ENCODE measurements around the gene ADH4.

ADH4 gene

GRCh38 chr4:99159699-99160098 lies 15.6 kb upstream of the ADH4 start:
- no peak overlapping the region for H3K27ac ChIP-seq (ENCODE audit: low read length)
- H3K36me3 ChIP-seq (ENCODE audit: control insufficient read depth in 1 of 2, insufficient read depth in 2 of 2, low read length in 2 of 2), result no peaks in the 10 kb centered on the region
- H3K9me3 ChIP-seq (ENCODE audit: control insufficient read depth in 1 of 2, low read length in 2 of 2), result no peaks in the 10 kb centered on the region
- no peaks in the 10 kb centered on the region for H3K4me1 ChIP-seq (ENCODE audit: control insufficient read depth in 1 of 2, insufficient read depth in 2 of 2, low read length in 2 of 2)
- H3K4me3 ChIP-seq (ENCODE audit: low read depth in 1 of 2, low read length in 2 of 2), result no peak overlapping the region
- H3K27me3 ChIP-seq (ENCODE audit: low read depth, low read length), result no peaks in the 10 kb centered on the region

GRCh38 chr4:99157478-99157935 lies 13.4 kb upstream of the ADH4 start:
- no peak overlapping the region for H3K27ac ChIP-seq (ENCODE audit: low read length)
- H3K9me3 ChIP-seq (ENCODE audit: control insufficient read depth in 1 of 2, low read length in 2 of 2), result no peaks in the 10 kb centered on the region
- no peaks in the 10 kb centered on the region for H3K27me3 ChIP-seq (ENCODE audit: low read depth, low read length)
- no peaks in the 10 kb centered on the region for H3K36me3 ChIP-seq (ENCODE audit: control insufficient read depth in 1 of 2, insufficient read depth in 2 of 2, low read length in 2 of 2)
- H3K4me1 ChIP-seq (ENCODE audit: control insufficient read depth in 1 of 2, insufficient read depth in 2 of 2, low read length in 2 of 2), result no peaks in the 10 kb centered on the region
- H3K4me3 ChIP-seq (ENCODE audit: low read depth in 1 of 2, low read length in 2 of 2), result no peak overlapping the region

- H3K9me3 ChIP-seq (ENCODE audit: control insufficient read depth in 1 of 2, low read length in 2 of 2), result no peaks in the 10 kb centered on the region
- no peaks in the 10 kb centered on the region for H3K4me1 ChIP-seq (ENCODE audit: control insufficient read depth in 1 of 2, insufficient read depth in 2 of 2, low read length in 2 of 2)
- H3K27ac ChIP-seq (ENCODE audit: low read length), result no peak overlapping the region
- no peaks in the 10 kb centered on the region for H3K36me3 ChIP-seq (ENCODE audit: control insufficient read depth in 1 of 2, insufficient read depth in 2 of 2, low read length in 2 of 2)
- H3K27me3 ChIP-seq (ENCODE audit: low read depth, low read length), result no peaks in the 10 kb centered on the region
- no peak overlapping the region for H3K4me3 ChIP-seq (ENCODE audit: low read depth in 1 of 2, low read length in 2 of 2)
Measured at GRCh38 chr4:99156992-99157391, 12.9 kb upstream of the ADH4 start.

- H3K4me1 ChIP-seq (ENCODE audit: control insufficient read depth in 1 of 2, insufficient read depth in 2 of 2, low read length in 2 of 2), result no peaks in the 10 kb centered on the region
- H3K27me3 ChIP-seq (ENCODE audit: low read depth, low read length), result no peaks in the 10 kb centered on the region
- H3K36me3 ChIP-seq (ENCODE audit: control insufficient read depth in 1 of 2, insufficient read depth in 2 of 2, low read length in 2 of 2), result no peaks in the 10 kb centered on the region
- no peak overlapping the region for H3K4me3 ChIP-seq (ENCODE audit: low read depth in 1 of 2, low read length in 2 of 2)
- H3K27ac ChIP-seq (ENCODE audit: low read length), result no peak overlapping the region
- H3K9me3 ChIP-seq (ENCODE audit: control insufficient read depth in 1 of 2, low read length in 2 of 2), result no peaks in the 10 kb centered on the region
Measured at GRCh38 chr4:99154658-99155342, 10.7 kb upstream of the ADH4 start.

- Histone ChIP-seq H3K4me3 (ENCODE audit: low read depth in 1 of 2, low read length in 2 of 2) (no peak overlapping the region), H3K9me3 (ENCODE audit: control insufficient read depth in 1 of 2, low read length in 2 of 2) (no peaks in the 10 kb centered on the region), H3K27ac (ENCODE audit: low read length) (no peak overlapping the region), H3K36me3 (ENCODE audit: control insufficient read depth in 1 of 2, insufficient read depth in 2 of 2, low read length in 2 of 2) (no peaks in the 10 kb centered on the region), H3K4me1 (ENCODE audit: control insufficient read depth in 1 of 2, insufficient read depth in 2 of 2, low read length in 2 of 2) (no peaks in the 10 kb centered on the region), H3K27me3 (ENCODE audit: low read depth, low read length) (no peaks in the 10 kb centered on the region)
Measured at GRCh38 chr4:99151995-99152394, 7.9 kb upstream of the ADH4 start.

GRCh38 chr4:99151452-99151851 lies 7.4 kb upstream of the ADH4 start:
- H3K27me3 ChIP-seq (ENCODE audit: low read depth, low read length), result no peaks in the 10 kb centered on the region
- no peaks in the 10 kb centered on the region for H3K9me3 ChIP-seq (ENCODE audit: control insufficient read depth in 1 of 2, low read length in 2 of 2)
- no peaks in the 10 kb centered on the region for H3K4me1 ChIP-seq (ENCODE audit: control insufficient read depth in 1 of 2, insufficient read depth in 2 of 2, low read length in 2 of 2)
- no peak overlapping the region for H3K27ac ChIP-seq (ENCODE audit: low read length)
- no peaks in the 10 kb centered on the region for H3K36me3 ChIP-seq (ENCODE audit: control insufficient read depth in 1 of 2, insufficient read depth in 2 of 2, low read length in 2 of 2)
- H3K4me3 ChIP-seq (ENCODE audit: low read depth in 1 of 2, low read length in 2 of 2), result no peak overlapping the region

GRCh38 chr4:99149426-99150019 lies 5.4 kb upstream of the ADH4 start:
- Histone ChIP-seq H3K9me3 (ENCODE audit: control insufficient read depth in 1 of 2, low read length in 2 of 2) (no peaks in the 10 kb centered on the region), H3K27me3 (ENCODE audit: low read depth, low read length) (no peaks in the 10 kb centered on the region), H3K4me3 (ENCODE audit: low read depth in 1 of 2, low read length in 2 of 2) (no peak overlapping the region), H3K36me3 (ENCODE audit: control insufficient read depth in 1 of 2, insufficient read depth in 2 of 2, low read length in 2 of 2) (no peaks in the 10 kb centered on the region), H3K27ac (ENCODE audit: low read length) (no peak overlapping the region), H3K4me1 (ENCODE audit: control insufficient read depth in 1 of 2, insufficient read depth in 2 of 2, low read length in 2 of 2) (no peaks in the 10 kb centered on the region)

- Histone ChIP-seq H3K36me3 (ENCODE audit: control insufficient read depth in 1 of 2, insufficient read depth in 2 of 2, low read length in 2 of 2) (no peaks in the 10 kb centered on the region), H3K27ac (ENCODE audit: low read length) (no peak overlapping the region), H3K27me3 (ENCODE audit: low read depth, low read length) (no peaks in the 10 kb centered on the region), H3K4me3 (ENCODE audit: low read depth in 1 of 2, low read length in 2 of 2) (no peak overlapping the region), H3K4me1 (ENCODE audit: control insufficient read depth in 1 of 2, insufficient read depth in 2 of 2, low read length in 2 of 2) (no peaks in the 10 kb centered on the region), H3K9me3 (ENCODE audit: control insufficient read depth in 1 of 2, low read length in 2 of 2) (no peaks in the 10 kb centered on the region)
Measured at GRCh38 chr4:99148550-99148949, 4.5 kb upstream of the ADH4 start.

- Histone ChIP-seq H3K27me3 (ENCODE audit: low read depth, low read length) (no peaks in the 10 kb centered on the region), H3K9me3 (ENCODE audit: control insufficient read depth in 1 of 2, low read length in 2 of 2) (no peaks in the 10 kb centered on the region), H3K27ac (ENCODE audit: low read length) (no peak overlapping the region), H3K4me3 (ENCODE audit: low read depth in 1 of 2, low read length in 2 of 2) (no peak overlapping the region), H3K36me3 (ENCODE audit: control insufficient read depth in 1 of 2, insufficient read depth in 2 of 2, low read length in 2 of 2) (no peaks in the 10 kb centered on the region), H3K4me1 (ENCODE audit: control insufficient read depth in 1 of 2, insufficient read depth in 2 of 2, low read length in 2 of 2) (no peaks in the 10 kb centered on the region)
Measured at GRCh38 chr4:99144587-99144986, 490 bp upstream of the ADH4 start.

- H3K27ac ChIP-seq (ENCODE audit: low read length), result no peak overlapping the region
- H3K27me3 ChIP-seq (ENCODE audit: low read depth, low read length), result no peaks in the 10 kb centered on the region
- no peaks in the 10 kb centered on the region for H3K4me1 ChIP-seq (ENCODE audit: control insufficient read depth in 1 of 2, insufficient read depth in 2 of 2, low read length in 2 of 2)
- no peak overlapping the region for H3K4me3 ChIP-seq (ENCODE audit: low read depth in 1 of 2, low read length in 2 of 2)
- H3K36me3 ChIP-seq (ENCODE audit: control insufficient read depth in 1 of 2, insufficient read depth in 2 of 2, low read length in 2 of 2), result no peaks in the 10 kb centered on the region
- no peaks in the 10 kb centered on the region for H3K9me3 ChIP-seq (ENCODE audit: control insufficient read depth in 1 of 2, low read length in 2 of 2)
Measured at GRCh38 chr4:99136329-99136728, 7.8 kb downstream of the ADH4 start.

GRCh38 chr4:99135541-99136162 lies 8.4 kb downstream of the ADH4 start:
- no peak overlapping the region for H3K4me3 ChIP-seq (ENCODE audit: low read depth in 1 of 2, low read length in 2 of 2)
- no peak overlapping the region for H3K27ac ChIP-seq (ENCODE audit: low read length)
- H3K4me1 ChIP-seq (ENCODE audit: control insufficient read depth in 1 of 2, insufficient read depth in 2 of 2, low read length in 2 of 2), result no peaks in the 10 kb centered on the region
- H3K9me3 ChIP-seq (ENCODE audit: control insufficient read depth in 1 of 2, low read length in 2 of 2), result no peaks in the 10 kb centered on the region
- no peaks in the 10 kb centered on the region for H3K36me3 ChIP-seq (ENCODE audit: control insufficient read depth in 1 of 2, insufficient read depth in 2 of 2, low read length in 2 of 2)
- no peaks in the 10 kb centered on the region for H3K27me3 ChIP-seq (ENCODE audit: low read depth, low read length)
